NB4 (cell line): ENCODE measurements around the gene PIP5K1C.

Experiments used
- POLR2A ChIP-seq: IDR thresholded peaks from 2 replicates; pipeline ENCODE4 v1.6.1; 2011; ENCODE audit warnings: mild to moderate bottlenecking; ENCODE audit not compliant: insufficient read length; ENCODE audit errors: extremely low read depth
- TF ChIP-seq, protein P1 (sequence below): IDR thresholded peaks from one replicate; pipeline ENCODE4 v1.5.1; 2012; ENCODE audit warnings: low read depth, low read length

- TF ChIP-seq, protein P1, sequence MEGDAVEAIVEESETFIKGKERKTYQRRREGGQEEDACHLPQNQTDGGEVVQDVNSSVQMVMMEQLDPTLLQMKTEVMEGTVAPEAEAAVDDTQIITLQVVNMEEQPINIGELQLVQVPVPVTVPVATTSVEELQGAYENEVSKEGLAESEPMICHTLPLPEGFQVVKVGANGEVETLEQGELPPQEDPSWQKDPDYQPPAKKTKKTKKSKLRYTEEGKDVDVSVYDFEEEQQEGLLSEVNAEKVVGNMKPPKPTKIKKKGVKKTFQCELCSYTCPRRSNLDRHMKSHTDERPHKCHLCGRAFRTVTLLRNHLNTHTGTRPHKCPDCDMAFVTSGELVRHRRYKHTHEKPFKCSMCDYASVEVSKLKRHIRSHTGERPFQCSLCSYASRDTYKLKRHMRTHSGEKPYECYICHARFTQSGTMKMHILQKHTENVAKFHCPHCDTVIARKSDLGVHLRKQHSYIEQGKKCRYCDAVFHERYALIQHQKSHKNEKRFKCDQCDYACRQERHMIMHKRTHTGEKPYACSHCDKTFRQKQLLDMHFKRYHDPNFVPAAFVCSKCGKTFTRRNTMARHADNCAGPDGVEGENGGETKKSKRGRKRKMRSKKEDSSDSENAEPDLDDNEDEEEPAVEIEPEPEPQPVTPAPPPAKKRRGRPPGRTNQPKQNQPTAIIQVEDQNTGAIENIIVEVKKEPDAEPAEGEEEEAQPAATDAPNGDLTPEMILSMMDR, result no peak
- TF ChIP-seq POLR2A, result no peak
Observed at GRCh38 chr19:3712663-3713611, 12.7 kb upstream of the PIP5K1C start.
